ENCODE results near the gene FARS2. TPM values are rescaled to one million over a fixed set of nuclear protein-coding genes. Genes with fewer than 3 reads are reported as not detected.
"Not testable (repeated sequence)": the region's sequence is repeated elsewhere in the genome, so short reads cannot be mapped to it uniquely, and the experiment has no call there.

Gene FARS2
- total and polyA plus RNA-seq, 8 donors = 15.1 to 20.3 (median 17.9) TPM

GRCh38 chr6:5782783-5783547 lies 521.7 kb downstream of the FARS2 start:
- intact Hi-C loops (cut with DNase I) = no loop called here
- Histone ChIP-seq H3K4me3 (no peak overlapping the region), H3K9me3 (no peaks in the 10 kb centered on the region), H3K27ac (no peak overlapping the region), H3K4me1 (no peaks in the 10 kb centered on the region), H3K36me3 (no peaks in the 10 kb centered on the region), H3K27me3 (no peaks in the 10 kb centered on the region)
- no peak for TF ChIP-seq CTCF (IDR thresholded peaks at IDR 0.05)
- DNase-seq = no peak
- no peak for ATAC-seq

GRCh38 chr6:5783584-5784089 lies 522.3 kb downstream of the FARS2 start:
- Histone ChIP-seq H3K36me3 (no peaks in the 10 kb centered on the region), H3K27ac (no peak overlapping the region), H3K9me3 (no peaks in the 10 kb centered on the region), H3K4me3 (no peak overlapping the region), H3K27me3 (no peaks in the 10 kb centered on the region), H3K4me1 (no peaks in the 10 kb centered on the region)
- ATAC-seq = no peak
- no peak for DNase-seq
- intact Hi-C loops (cut with DNase I) = no loop called here
- no peak for TF ChIP-seq CTCF (IDR thresholded peaks at IDR 0.05)

GRCh38 chr6:5785249-5785648 lies 523.9 kb downstream of the FARS2 start:
- intact Hi-C loops (cut with DNase I) = no loop called here
- ATAC-seq (no peak), DNase-seq (no peak)
- Histone ChIP-seq H3K9me3 (no peaks in the 10 kb centered on the region), H3K27me3 (no peaks in the 10 kb centered on the region), H3K36me3 (no peaks in the 10 kb centered on the region), H3K4me1 (no peaks in the 10 kb centered on the region), H3K27ac (no peak overlapping the region), H3K4me3 (no peak overlapping the region)
- TF ChIP-seq CTCF (IDR thresholded peaks at IDR 0.05) = no peak

- intact Hi-C loops (cut with DNase I) = no loop called here
- Histone ChIP-seq H3K27me3 (no peaks in the 10 kb centered on the region), H3K4me3 (no peak overlapping the region), H3K36me3 (no peaks in the 10 kb centered on the region), H3K9me3 (no peaks in the 10 kb centered on the region), H3K4me1 (no peaks in the 10 kb centered on the region), H3K27ac (no peak overlapping the region)
- no peak for DNase-seq
- no peak for ATAC-seq
- TF ChIP-seq CTCF (IDR thresholded peaks at IDR 0.05) = no peak
Observed at GRCh38 chr6:5786321-5786968, 525.1 kb downstream of the FARS2 start.

GRCh38 chr6:5786969-5787720 lies 525.8 kb downstream of the FARS2 start:
- H3K4me3 ChIP-seq = no peak overlapping the region
- no peaks in the 10 kb centered on the region for H3K9me3 ChIP-seq
- no peak overlapping the region for H3K27ac ChIP-seq
- no peak for TF ChIP-seq CTCF (IDR thresholded peaks at IDR 0.05)
- intact Hi-C loops (cut with DNase I) = no loop called here
- DNase-seq (no peak), ATAC-seq (no peak)
- no peaks in the 10 kb centered on the region for H3K36me3 ChIP-seq
- no peaks in the 10 kb centered on the region for H3K27me3 ChIP-seq
- no peaks in the 10 kb centered on the region for H3K4me1 ChIP-seq

GRCh38 chr6:5789426-5789825 lies 528.1 kb downstream of the FARS2 start:
- H3K36me3 ChIP-seq; ATAC-seq; DNase-seq; H3K27ac ChIP-seq; H3K4me1 ChIP-seq; H3K27me3 ChIP-seq; H3K4me3 ChIP-seq; intact Hi-C loops (cut with DNase I); H3K9me3 ChIP-seq: not testable (repeated sequence)

GRCh38 chr6:5796555-5796954 lies 535.2 kb downstream of the FARS2 start:
- H3K27ac ChIP-seq; H3K36me3 ChIP-seq; intact Hi-C loops (cut with DNase I); H3K4me1 ChIP-seq; DNase-seq; H3K27me3 ChIP-seq; ATAC-seq; H3K4me3 ChIP-seq: not testable (repeated sequence)
- peaks cover 0 to 10% of the 10 kb centered on the region in 2 donors for H3K9me3 ChIP-seq
